Fibroblast of mammary gland (primary cell): ENCODE results near the gene COL2A1.
A peak's percentile ranks its signal among the peaks of the same experiment; 100 is the strongest.

Source experiments
- DNase-seq: peaks from one replicate; pipeline ENCODE4 v3.0.0-alpha.2; 2010; ENCODE audit warnings: low read depth
- H3K4me3 ChIP-seq: 2 replicates; pipeline ENCODE4 v1.5.1; 2011; ENCODE audit warnings: low read depth, mild to moderate bottlenecking, low read length, moderate library complexity; ENCODE audit not compliant: control insufficient read depth
- CTCF ChIP-seq: conservative IDR thresholded peaks from 2 replicates; pipeline ENCODE4 v1.5.1; 2011; ENCODE audit warnings: low read depth, low read length, inconsistent platforms; ENCODE audit not compliant: control insufficient read depth, insufficient read depth

The COL2A1 gene

GRCh38 chr12:47988073-47989022, 15.9 kb downstream of the COL2A1 start:
- DNase-seq = no peak
- no peak for TF ChIP-seq CTCF

GRCh38 chr12:47987411-47988072, 16.7 kb downstream of the COL2A1 start:
- peak; percentile 37 for DNase-seq
- no peak overlapping the region for H3K4me3 ChIP-seq
- no peak for TF ChIP-seq CTCF

More at GRCh38 chr12:47988073-47989022, 15.9 kb downstream of the COL2A1 start:
- no peak overlapping the region for H3K4me3 ChIP-seq

GRCh38 chr12:47986832-47987231, 17.4 kb downstream of the COL2A1 start:
- no peak overlapping the region for H3K4me3 ChIP-seq
- no peak for DNase-seq
- no peak for TF ChIP-seq CTCF

- DNase-seq = no peak
- no peak overlapping the region for H3K4me3 ChIP-seq
- no peak for TF ChIP-seq CTCF
These were observed 18.0 kb downstream of the COL2A1 start for GRCh38 chr12:47986291-47986660.

GRCh38 chr12:47985596-47986290, 18.5 kb downstream of the COL2A1 start:
- DNase-seq = no peak
- TF ChIP-seq CTCF = no peak
- H3K4me3 ChIP-seq = no peak overlapping the region

- no peak for DNase-seq
- TF ChIP-seq CTCF = no peak
- H3K4me3 ChIP-seq = no peak overlapping the region
These were observed 19.9 kb downstream of the COL2A1 start for GRCh38 chr12:47984331-47984801.
